Common myeloid progenitor, CD34-positive (primary cell): ENCODE data around the gene EMSY.
A peak's percentile ranks its signal among the peaks of the same experiment; 100 is the strongest.

Experiments used
- CTCF ChIA-PET: fragments of 350-600 bp; sonication (Branson Sonifier 250); formaldehyde crosslinking; loops from one replicate; lab custom pipeline; 2021; ENCODE audit warnings: antibody characterized with exemption; lab: Charles Lee
- POLR2A ChIA-PET: fragments of 350-600 bp; sonication (Branson Sonifier 250); formaldehyde crosslinking; loops from one replicate; lab custom pipeline; 2021; ENCODE audit warnings: antibody characterized with exemption; lab: Charles Lee
- DNase-seq, 3 donors: peaks; one replicate each; pipeline versions ENCODE4 v3.0.0 to v3.0.0-alpha.2; 2013
- H3K27ac ChIP-seq, 2 experiments: 1 replicate in 1 of 2; 2 replicates in 1 of 2; pipeline ENCODE4 v1.7.0; 2013; ENCODE audit warnings: inconsistent platforms in 2 of 2, low read length in 2 of 2, mild to moderate bottlenecking in 2 of 2, low read depth in 1 of 2, moderate library complexity in 1 of 2; ENCODE audit not compliant: severe bottlenecking in 2 of 2, insufficient read depth in 1 of 2, poor library complexity in 1 of 2
- H3K27me3 ChIP-seq, 5 experiments: replicated peaks in 2 of 5; 1 replicate in 3 of 5; 2 replicates in 2 of 5; pipeline versions ENCODE4 v1.6.1 to v1.7.0; 2013; ENCODE audit warnings: low read length in 4 of 5, mild to moderate bottlenecking in 2 of 5, moderate library complexity in 2 of 5, inconsistent platforms in 1 of 5; ENCODE audit not compliant: insufficient read depth in 5 of 5, control insufficient read depth in 4 of 5
- H3K36me3 ChIP-seq, 4 experiments: 1 replicate in 2 of 4; 2 replicates in 2 of 4; pipeline versions ENCODE4 v1.6.1 to v1.7.0; 2013; ENCODE audit warnings: low read length in 3 of 4, control low read depth in 1 of 4, mild to moderate bottlenecking in 1 of 4; ENCODE audit not compliant: control insufficient read depth in 4 of 4, insufficient read depth in 4 of 4
- H3K4me1 ChIP-seq, 4 experiments: 1 replicate in 3 of 4; 2 replicates in 1 of 4; pipeline versions ENCODE4 v1.6.1 to v1.7.1; 2013; ENCODE audit warnings: low read length in 3 of 4, mild to moderate bottlenecking in 3 of 4, control low read depth in 1 of 4, inconsistent platforms in 1 of 4, moderate library complexity in 1 of 4; ENCODE audit not compliant: control insufficient read depth in 4 of 4, insufficient read depth in 4 of 4; ENCODE audit errors: control extremely low read depth in 1 of 4
- H3K4me3 ChIP-seq, 7 experiments: 1 replicate in 4 of 7; 2 replicates in 3 of 7; pipeline versions ENCODE4 v1.5.1 to v1.7.0; 2013; ENCODE audit warnings: mild to moderate bottlenecking in 7 of 7, low read length in 6 of 7, moderate library complexity in 6 of 7, inconsistent platforms in 2 of 7, low read depth in 2 of 7, control low read depth in 1 of 7; ENCODE audit not compliant: insufficient read depth in 4 of 7, control insufficient read depth in 1 of 7; ENCODE audit errors: extremely low read depth in 1 of 7
- H3K9me3 ChIP-seq, 5 experiments: 1 replicate in 4 of 5; 2 replicates in 1 of 5; pipeline versions ENCODE4 v1.6.1 to v1.7.1; 2013; ENCODE audit warnings: low read length in 4 of 5, mild to moderate bottlenecking in 2 of 5, inconsistent platforms in 1 of 5, low read depth in 1 of 5, moderate library complexity in 1 of 5; ENCODE audit not compliant: control insufficient read depth in 4 of 5, insufficient read depth in 2 of 5; ENCODE audit errors: control extremely low read depth in 1 of 5
- WGBS: methylation state at CpG from one replicate; pipeline ENCODE4 v1.1.5; 2013; ENCODE audit not compliant: insufficient coverage; 5-methylcytosine and 5-hydroxymethylcytosine counted together

EMSY gene

GRCh38 chr11:76436020-76436419 is 8.8 kb upstream of the EMSY start:
- DNase-seq: peak in 1 of 3 donors; percentile 6
- H3K27me3 ChIP-seq: no peaks in the 10 kb centered on the region
- ChIA-PET POLR2A (no interaction called here), CTCF (no interaction called here)
- no peaks in the 10 kb centered on the region for H3K9me3 ChIP-seq
- H3K4me1 ChIP-seq: peaks cover 0 to 3% (median 0%) of the 10 kb centered on the region in 4 experiments
- no peaks in the 10 kb centered on the region for H3K36me3 ChIP-seq
- no peak overlapping the region for H3K4me3 ChIP-seq
- no peak overlapping the region for H3K27ac ChIP-seq
- WGBS: 83% methylated on average over 1 of the region's 1 CpG

DNA sequence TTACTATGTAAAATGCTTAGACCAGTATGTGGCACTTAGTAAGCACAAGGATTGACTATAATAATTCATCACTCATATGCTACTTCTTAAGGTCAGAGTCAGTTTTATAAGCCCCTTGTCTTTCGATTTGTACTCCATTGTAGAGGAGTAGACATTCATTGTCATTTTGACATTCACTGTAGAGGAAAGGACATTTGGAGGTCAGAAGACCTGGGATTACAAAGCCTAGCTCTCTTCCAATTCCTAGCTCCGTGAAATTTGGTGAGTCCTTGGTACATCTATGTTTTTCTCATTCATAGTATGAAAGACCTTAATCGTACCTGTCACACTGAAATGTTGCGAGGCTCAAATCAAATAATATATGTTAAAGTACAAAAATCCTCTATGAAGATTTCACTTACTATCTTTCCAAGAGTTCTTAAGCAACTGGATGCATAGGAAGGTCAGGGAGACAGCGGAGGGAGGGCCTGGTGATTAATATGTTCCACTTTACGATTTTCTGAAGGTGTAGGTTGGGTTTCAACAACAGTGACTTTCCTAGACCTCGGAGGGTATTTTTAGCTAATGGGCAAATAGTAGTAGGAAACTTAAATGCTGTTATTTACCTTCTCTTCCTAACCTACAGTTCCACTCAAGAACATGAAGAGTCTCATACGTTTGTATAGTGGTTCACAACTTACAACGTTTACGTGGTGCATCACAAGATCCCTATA is 1.4 kb upstream of the EMSY start:
- Histone ChIP-seq H3K27me3 (no peaks in the 10 kb centered on the region), H3K4me1 (peaks cover 11 to 21% (median 17%) of the 10 kb centered on the region in 4 experiments), H3K4me3 (peak overlapping the region in 6 of 7 experiments; percentile 85 to 99 (median 98)), H3K36me3 (peaks cover 2 to 11% (median 6%) of the 10 kb centered on the region in 4 experiments), H3K27ac (peak overlapping the region; percentile 92 to 96), H3K9me3 (no peaks in the 10 kb centered on the region)
- WGBS: 30% methylated on average over 2 of the region's 10 CpGs
- ChIA-PET POLR2A (no interaction called here), CTCF (interaction anchor here (1.0 to 2.0 kb wide), 4 partner anchors 14 to 235 kb away, joined by 3 to 10 read pairs (median 6); no protein-coding TSS in a partner anchor)
- DNase-seq: peak in 1 of 3 donors; percentile 17

- Histone ChIP-seq H3K36me3 (peaks cover 2 to 11% (median 7%) of the 10 kb centered on the region in 4 experiments), H3K27ac (peak overlapping the region; percentile 92 to 96), H3K4me3 (peak overlapping the region; percentile 71 to 99 (median 98)), H3K4me1 (peaks cover 11 to 21% (median 17%) of the 10 kb centered on the region in 4 experiments), H3K9me3 (no peaks in the 10 kb centered on the region), H3K27me3 (no peaks in the 10 kb centered on the region)
- ChIA-PET CTCF (interaction anchor here (1.0 to 2.0 kb wide), 3 partner anchors 15 to 24 kb away, joined by 3 to 10 read pairs (median 5); no protein-coding TSS in a partner anchor), POLR2A (no interaction called here)
- WGBS: 0% methylated on average over 6 of the region's 10 CpGs
- no peak for DNase-seq
Observed at GRCh38 chr11:76444065-76444383, 794 bp upstream of the EMSY start.

DNA sequence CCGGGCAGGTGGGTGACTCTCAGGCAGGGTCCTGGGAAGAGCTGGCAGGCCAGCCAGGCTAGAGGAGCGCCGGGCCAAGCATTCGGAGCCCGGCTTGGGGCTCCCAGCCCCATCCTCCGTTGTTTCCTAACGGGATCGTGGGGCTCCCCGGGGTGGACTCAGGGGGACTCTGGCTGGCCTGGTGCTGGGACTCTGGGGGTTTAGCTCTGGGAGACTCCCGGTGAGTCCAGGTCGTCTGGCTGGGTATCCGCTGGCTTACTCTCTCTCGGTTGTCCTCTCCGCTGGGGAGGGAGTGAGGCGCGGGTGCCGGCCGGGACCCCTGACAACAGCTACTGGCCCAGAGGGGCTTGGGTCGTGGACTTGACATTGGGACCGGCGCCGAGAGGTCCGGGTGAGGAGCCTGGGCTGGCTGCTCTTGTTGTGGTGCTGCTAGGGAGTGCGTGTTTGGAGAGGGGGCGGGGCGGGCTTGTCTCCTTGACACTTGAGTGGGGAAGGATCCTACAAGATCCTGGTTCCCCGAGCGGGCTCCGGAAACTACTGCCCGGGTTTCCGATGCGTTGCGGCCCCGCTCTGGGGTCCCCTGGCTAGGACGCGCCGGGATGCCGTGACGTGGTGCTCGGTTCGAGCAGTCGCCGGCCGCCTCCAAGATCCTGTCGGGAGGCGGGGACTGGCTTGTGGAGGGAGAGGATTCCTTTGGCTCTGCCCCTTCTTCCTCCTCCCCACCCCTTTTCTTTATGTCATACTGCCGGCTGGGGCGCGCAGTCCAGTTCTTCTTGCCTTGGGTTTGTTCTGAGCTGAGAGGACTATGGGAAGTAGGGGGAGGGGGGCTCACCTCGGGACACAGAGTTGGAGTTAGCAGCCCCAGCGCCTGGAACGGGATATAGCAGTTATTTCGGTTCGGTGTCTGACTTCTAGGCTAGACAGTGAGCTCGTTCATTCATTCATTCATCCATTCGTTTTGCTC is 585 bp downstream of the EMSY start:
- peak; percentile 84 to 87 (median 85) for DNase-seq
- ChIA-PET CTCF (interaction anchor here (1.6 kb wide), 1 partner anchor 13 kb away, joined by 6 read pairs; no protein-coding TSS in a partner anchor), POLR2A (interaction anchor here (1.1 kb wide), 1 partner anchor 13 kb away, joined by 3 read pairs; no protein-coding TSS in a partner anchor)
- Histone ChIP-seq H3K36me3 (peaks cover 5 to 19% (median 9%) of the 10 kb centered on the region in 4 experiments), H3K4me1 (peaks cover 8 to 21% (median 17%) of the 10 kb centered on the region in 4 experiments), H3K27me3 (no peaks in the 10 kb centered on the region), H3K9me3 (no peaks in the 10 kb centered on the region), H3K4me3 (peak overlapping the region; percentile 85 to 100 (median 98)), H3K27ac (peak overlapping the region; percentile 93 to 96)
- under 1% methylated on average over 26 of the region's 56 CpGs for WGBS

GRCh38 chr11:76448506-76448905 is 3.7 kb downstream of the EMSY start:
- CTCF ChIA-PET: no interaction called here
- H3K4me3 ChIP-seq: no peak overlapping the region
- no peaks in the 10 kb centered on the region for H3K9me3 ChIP-seq
- peaks cover 3 to 36% (median 23%) of the 10 kb centered on the region in 4 experiments for H3K36me3 ChIP-seq
- no peak overlapping the region for H3K27ac ChIP-seq
- 83% methylated on average over 1 of the region's 2 CpGs for WGBS
- H3K4me1 ChIP-seq: peaks cover 2 to 17% (median 11%) of the 10 kb centered on the region in 4 experiments
- POLR2A ChIA-PET: interaction anchor here (0.7 kb wide), 1 partner anchor 102 kb away, joined by 4 read pairs; no protein-coding TSS in a partner anchor
- no peak for DNase-seq
- H3K27me3 ChIP-seq: no peaks in the 10 kb centered on the region

DNA sequence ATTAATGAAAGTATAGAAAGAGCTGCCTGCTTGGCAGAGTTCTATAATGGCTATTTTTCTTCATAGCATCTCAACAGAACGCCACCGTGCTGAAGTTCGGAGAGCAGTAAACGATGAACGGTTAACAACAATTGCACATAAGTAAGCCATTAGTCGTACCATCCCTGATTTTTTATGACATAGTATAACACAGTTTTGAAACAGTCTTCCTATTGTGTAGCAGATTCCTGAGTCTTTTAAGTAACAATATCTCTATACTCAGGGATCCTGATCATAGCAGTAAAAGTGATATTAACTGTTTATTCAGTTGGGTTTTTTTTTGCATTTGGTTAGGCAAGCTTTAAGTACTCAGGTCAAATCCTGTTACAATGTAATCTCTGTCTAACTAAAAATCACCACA is 8.4 kb downstream of the EMSY start:
- no peaks in the 10 kb centered on the region for H3K4me1 ChIP-seq
- ChIA-PET CTCF (interaction anchor here (0.5 kb wide), 1 partner anchor 10 kb away, joined by 3 read pairs; no protein-coding TSS in a partner anchor), POLR2A (no interaction called here)
- H3K9me3 ChIP-seq: no peaks in the 10 kb centered on the region
- DNase-seq: no peak
- WGBS: 100% methylated on average over 5 of the region's 6 CpGs
- no peaks in the 10 kb centered on the region for H3K27me3 ChIP-seq
- no peak overlapping the region for H3K4me3 ChIP-seq
- H3K27ac ChIP-seq: no peak overlapping the region
- peaks cover 5 to 41% (median 27%) of the 10 kb centered on the region in 4 experiments for H3K36me3 ChIP-seq
